HG03039 (cell line): ENCODE measurements around the gene RASSF1.
"Not testable (repeated sequence)": the region's sequence is repeated elsewhere in the genome, so short reads cannot be mapped to it uniquely, and the experiment has no call there.

Experiments used
- ATAC-seq: cut with Tn5 transposase; IDR thresholded peaks from one replicate; pipeline ENCODE4 v1.9.1; 2021; ENCODE audit warnings: mild to moderate bottlenecking, moderate library complexity; ENCODE audit not compliant: unreplicated experiment

The RASSF1 gene

DNA sequence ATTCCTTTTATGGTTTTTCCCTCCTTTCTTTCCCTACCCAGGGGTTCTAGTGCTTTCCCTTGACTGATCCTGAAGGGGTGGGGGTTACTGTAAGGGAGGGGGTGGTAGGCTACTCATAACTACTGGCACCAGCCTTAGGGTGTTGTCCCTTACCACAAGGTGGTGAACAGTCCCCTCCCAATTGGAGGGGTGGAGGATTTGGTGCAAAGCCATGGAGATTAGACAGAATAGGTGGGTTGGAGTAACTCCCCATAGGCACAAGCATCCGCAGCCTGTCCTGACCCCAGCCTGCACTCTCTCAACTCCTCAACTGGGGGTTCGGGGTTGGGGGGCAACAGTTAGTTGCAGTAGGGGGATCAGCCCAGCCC lies 15.5 kb downstream of the RASSF1 start:
- ATAC-seq = no peak

- ATAC-seq = no peak
Observed at GRCh38 chr3:50324351-50325112, 16.1 kb downstream of the RASSF1 start.

DNA sequence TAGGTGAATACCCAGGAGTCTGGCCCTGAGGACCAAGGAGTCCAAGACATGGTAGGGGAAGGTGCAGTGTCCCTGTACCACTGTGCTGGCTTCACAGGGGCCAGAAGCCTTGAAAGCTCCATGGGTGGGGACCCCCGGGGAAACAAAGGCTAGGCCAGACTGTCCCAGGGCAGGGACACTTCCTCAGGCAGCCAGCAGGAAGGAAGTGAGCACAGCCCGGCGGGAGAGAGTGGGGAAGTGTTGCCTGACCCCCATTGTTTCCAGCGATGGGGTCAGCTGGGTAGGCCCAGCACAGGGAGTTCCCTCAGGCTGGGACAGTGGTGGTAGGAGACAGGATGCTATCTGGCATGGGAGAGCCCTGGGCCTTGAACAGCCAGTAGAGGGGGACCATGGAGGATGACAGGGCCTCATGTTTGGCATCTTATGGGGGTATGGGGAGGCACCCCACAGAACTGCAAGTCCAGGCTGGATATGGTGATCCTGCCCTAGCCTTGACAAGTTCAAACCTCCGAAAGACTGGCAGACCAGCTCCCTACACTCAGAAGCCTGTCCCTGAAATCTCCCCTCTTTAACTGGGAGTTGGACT lies 16.9 kb downstream of the RASSF1 start:
- ATAC-seq = no peak

- no peak for ATAC-seq
Observed at GRCh38 chr3:50323092-50323600, 17.5 kb downstream of the RASSF1 start.

- ATAC-seq = no peak
Observed at GRCh38 chr3:50322386-50323091, 18.1 kb downstream of the RASSF1 start, which contains the start of gene HYAL2. Gene HYAL2, minus strand, starts transcription at chr3:50322745. Its CDS starts 2,256 bp downstream, at chr3:50320489.

- no peak for ATAC-seq
Observed at GRCh38 chr3:50322115-50322385, 18.6 kb downstream of the RASSF1 start.

GRCh38 chr3:50321336-50322114 lies 19.1 kb downstream of the RASSF1 start:
- peak; percentile 70 for ATAC-seq

- peak; percentile 30 for ATAC-seq
Observed at GRCh38 chr3:50320853-50321335, 19.7 kb downstream of the RASSF1 start.

DNA sequence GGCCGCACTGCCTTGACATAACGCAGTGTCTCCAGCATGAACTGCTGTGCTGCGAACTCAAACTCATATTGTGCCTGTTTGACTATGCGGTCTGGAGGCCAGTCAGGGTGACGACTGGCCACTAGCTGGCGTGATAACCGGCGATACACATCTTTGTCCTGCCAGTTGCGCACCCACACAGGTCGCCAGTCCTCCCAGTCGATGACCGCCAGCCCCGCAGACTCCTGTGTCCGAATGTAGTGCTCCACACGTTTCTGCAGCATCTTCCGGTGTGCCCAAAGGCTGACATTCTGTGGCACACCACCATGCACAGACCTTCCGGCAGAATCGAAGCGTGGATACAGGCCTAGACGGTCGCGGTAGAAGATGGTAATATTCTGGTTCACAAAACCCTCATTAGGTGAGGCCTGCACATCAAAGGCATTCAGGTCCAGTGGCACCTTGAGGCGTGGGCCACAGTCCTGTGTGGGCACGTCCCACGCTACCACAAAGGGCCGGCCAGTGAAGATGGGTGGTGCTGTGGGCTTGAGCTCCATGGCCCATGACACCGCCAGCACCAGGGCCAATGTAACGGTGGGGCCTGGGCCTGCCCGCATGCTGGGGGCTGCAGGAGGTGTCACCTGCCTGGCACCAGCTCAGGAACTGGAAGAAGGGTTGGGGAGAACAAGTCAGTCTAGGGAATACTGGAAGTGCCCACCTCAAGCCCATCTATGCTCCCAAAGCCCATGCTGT lies 20.6 kb downstream of the RASSF1 start:
- no peak for ATAC-seq

DNA sequence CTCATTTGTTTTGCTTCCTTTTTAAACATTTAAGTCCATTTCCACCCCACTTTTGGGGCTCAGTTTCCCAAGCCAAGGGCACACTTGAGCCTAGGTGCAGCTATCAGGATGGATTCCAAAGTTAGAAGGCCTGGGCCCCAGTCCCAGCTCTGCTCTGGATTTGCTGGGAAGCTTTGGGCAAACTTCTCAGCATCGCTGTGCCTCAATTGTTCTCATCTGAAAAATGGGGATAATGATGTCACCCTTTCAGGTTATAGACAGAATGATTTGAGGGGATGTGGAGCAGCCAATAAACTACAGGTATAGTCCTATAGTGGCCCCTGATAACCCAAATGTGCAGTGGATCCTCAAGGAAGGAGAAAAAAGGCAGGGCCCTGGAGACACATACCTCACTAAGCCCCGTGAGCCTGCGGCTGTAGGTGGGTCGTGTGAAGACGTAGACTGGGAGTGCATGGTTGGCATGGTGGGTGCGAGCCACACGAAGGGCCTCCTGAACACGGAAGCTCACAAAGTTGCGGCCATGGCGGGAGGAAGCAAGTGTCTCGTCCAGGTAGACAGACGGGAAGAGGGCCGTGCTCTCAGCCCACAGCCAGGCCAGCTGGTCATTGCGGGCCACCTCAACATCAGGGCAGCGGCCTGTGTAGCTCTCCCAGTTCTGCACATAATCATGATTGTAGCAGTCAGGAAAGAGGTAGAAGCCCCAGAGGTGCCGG lies 21.3 kb downstream of the RASSF1 start:
- no peak for ATAC-seq

DNA sequence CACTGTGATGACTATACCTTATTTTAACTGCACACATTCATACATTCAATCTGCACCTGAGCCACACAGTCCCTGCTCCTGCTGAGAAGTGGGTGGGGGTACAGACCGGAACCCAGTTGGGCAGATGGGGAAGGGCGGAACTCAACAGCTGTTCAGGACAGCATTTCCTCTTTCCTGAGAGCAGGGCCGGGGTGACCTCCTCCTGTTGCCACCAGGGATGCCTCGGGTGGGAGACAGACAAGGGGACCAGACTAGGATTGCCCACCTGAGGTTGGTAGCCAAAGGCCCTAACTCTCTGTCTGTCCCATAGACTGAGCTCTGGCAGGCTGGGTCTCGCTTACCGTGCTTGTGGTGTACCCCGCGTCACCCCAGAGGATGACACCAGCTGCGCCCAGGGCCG lies 22.0 kb downstream of the RASSF1 start:
- no peak for ATAC-seq

GRCh38 chr3:50318163-50318562 lies 22.5 kb downstream of the RASSF1 start:
- no peak for ATAC-seq

- no peak for ATAC-seq
Observed at GRCh38 chr3:50317300-50317699, 23.3 kb downstream of the RASSF1 start.

DNA sequence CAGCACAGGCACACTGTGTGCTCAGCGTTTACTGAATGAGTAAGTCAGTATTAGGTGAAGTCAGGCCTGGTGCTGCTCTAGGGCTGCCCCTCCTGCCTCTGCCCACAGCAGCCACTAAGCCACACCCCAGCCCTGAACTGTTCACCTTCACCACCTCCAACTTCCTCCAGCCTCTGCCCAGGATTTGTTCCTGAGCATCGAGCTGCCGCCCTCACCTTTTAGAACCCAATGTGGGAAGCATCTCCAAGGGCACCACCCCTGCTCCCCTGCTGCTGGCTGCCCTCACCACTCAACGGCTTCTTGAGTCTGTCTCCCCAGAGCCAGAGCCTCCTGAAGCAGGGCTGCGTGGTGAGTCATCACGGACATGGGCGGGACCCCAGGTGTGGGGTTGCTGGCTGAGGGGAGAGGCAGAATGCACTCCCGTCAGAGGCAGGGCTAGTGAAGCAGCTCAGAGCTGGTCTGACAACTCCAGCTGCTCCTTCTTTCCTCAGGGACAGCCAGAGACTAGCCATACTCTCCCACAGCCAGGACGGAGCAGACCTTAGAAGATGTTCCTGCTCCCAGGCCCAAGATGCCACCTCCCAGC lies 23.9 kb downstream of the RASSF1 start:
- no peak for ATAC-seq

DNA sequence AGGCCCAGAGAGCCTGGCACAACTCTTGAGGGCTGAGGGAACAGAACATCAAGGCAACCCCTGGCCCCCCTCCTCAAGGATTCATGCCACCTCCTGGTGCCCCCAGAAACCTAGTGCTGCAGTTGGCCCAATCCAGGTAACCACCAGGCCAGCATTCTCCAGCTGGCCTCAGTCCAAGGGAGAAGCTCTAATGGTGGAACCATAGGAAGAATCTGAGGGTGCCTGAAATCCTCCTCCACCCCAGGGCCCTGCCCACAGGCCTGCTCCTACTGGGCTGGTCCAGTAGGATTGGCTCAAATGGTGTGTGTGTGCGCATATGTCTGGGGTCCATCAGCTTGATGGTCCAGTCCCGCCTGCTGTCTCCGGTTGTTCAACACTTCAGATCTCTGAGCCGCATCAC lies 25.8 kb downstream of the RASSF1 start:
- no peak for ATAC-seq

GRCh38 chr3:50314342-50314741 lies 26.3 kb downstream of the RASSF1 start:
- no peak for ATAC-seq

GRCh38 chr3:50312041-50312440 lies 28.6 kb downstream of the RASSF1 start:
- ATAC-seq = not testable (repeated sequence)

GRCh38 chr3:50304601-50305000 lies 36.0 kb downstream of the RASSF1 start:
- no peak for ATAC-seq

GRCh38 chr3:50303013-50303815 lies 37.4 kb downstream of the RASSF1 start, which contains the start of gene HYAL1:
Gene HYAL1, minus strand, starts transcription at chr3:50303574. Its CDS starts 618 bp downstream, at chr3:50302956.
- no peak for ATAC-seq
